ENCODE data around the gene RIOK2. TPM values are rescaled to one million over a fixed set of nuclear protein-coding genes. Genes with fewer than 3 reads are reported as not detected.
"Not testable (repeated sequence)": the region's sequence is repeated elsewhere in the genome, so short reads cannot be mapped to it uniquely, and the experiment has no call there.

RIOK2 gene
- total RNA-seq, 5 donors from 2014 or later (not counting 1 experiment from before 2014, with no cell fraction given) = 22.5 to 31.9 (median 25.1) TPM

GRCh38 chr5:97140250-97140649 is 42.8 kb downstream of the RIOK2 start:
- POLR2A ChIA-PET, H3K4me3 Mint-ChIP-seq, H3K9me3 Mint-ChIP-seq: not testable (repeated sequence)

DNA sequence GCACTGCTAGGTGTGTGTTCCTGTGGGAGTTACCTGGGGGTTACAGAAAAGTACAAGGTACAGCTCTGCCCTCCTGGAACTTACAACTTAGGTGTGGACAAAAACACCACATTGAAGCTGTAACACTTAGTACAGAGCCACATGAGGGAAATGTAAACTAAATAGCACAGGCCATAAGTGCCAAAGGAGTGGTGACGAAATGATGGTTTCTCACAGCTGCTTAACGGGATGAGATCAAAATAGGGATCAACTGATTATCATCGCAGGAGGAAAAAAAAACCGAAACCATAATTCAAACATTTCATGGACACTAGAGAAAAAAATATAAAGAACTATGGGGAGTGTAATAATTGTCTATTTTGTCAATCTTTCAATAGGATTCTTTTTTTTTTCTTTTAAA is 46.6 kb downstream of the RIOK2 start:
- Mint-ChIP-seq H3K4me3 (no peak overlapping the region), H3K4me1 (peaks cover 4 to 6% (median 6%) of the 10 kb centered on the region in 3 donors), H3K27ac (no peak overlapping the region), H3K27me3 (peaks cover 12 to 13% of the 10 kb centered on the region in 2 donors), H3K36me3 (no peaks in the 10 kb centered on the region), H3K9me3 (no peaks in the 10 kb centered on the region)
- POLR2A ChIA-PET = interaction anchor here in 1 of 2 donors (0.7 kb wide), 1 partner anchor 799 kb away, joined by 3 read pairs; no protein-coding TSS in a partner anchor
- Histone ChIP-seq H3K36me3 (ENCODE audit: control insufficient read depth in 2 of 2, extremely low read depth in 1 of 2, insufficient read depth in 1 of 2, low read length in 1 of 2) (no peaks in the 10 kb centered on the region), H3K27ac (ENCODE audit: low read length) (no peak overlapping the region), H3K4me1 (ENCODE audit: control insufficient read depth in 1 of 2, extremely low read depth in 1 of 2, insufficient read depth in 2 of 2, low read length in 2 of 2) (peaks cover 0 to 6% of the 10 kb centered on the region in 2 experiments), H3K4me3 (ENCODE audit: control insufficient read depth in 1 of 2, extremely low read depth in 1 of 2, low read length in 1 of 2) (no peak overlapping the region), H3K9me3 (no peaks in the 10 kb centered on the region), H3K27me3 (replicated peaks in 1 of 2; ENCODE audit: control insufficient read depth in 2 of 2, extremely low read depth in 1 of 2, insufficient read depth in 2 of 2, low read length in 1 of 2) (peaks cover 0 to 3% of the 10 kb centered on the region in 2 experiments)
- CTCF ChIA-PET = interaction anchor here in 1 of 2 donors (0.6 kb wide), 1 partner anchor 995 kb away, joined by 3 read pairs; no protein-coding TSS in a partner anchor
- no CpG with 5 or more reads among the region's 4 CpGs for WGBS (ENCODE audit: insufficient coverage)
- DNase-seq = no peak
- no peak for ATAC-seq (replicated peaks in 1 of 4)

More at GRCh38 chr5:97140250-97140649, 42.8 kb downstream of the RIOK2 start:
- H3K36me3 ChIP-seq (ENCODE audit: control insufficient read depth in 2 of 2, extremely low read depth in 1 of 2, insufficient read depth in 1 of 2, low read length in 1 of 2); H3K36me3 Mint-ChIP-seq; H3K4me1 Mint-ChIP-seq; H3K9me3 ChIP-seq; H3K27ac ChIP-seq (ENCODE audit: low read length); DNase-seq; H3K27ac Mint-ChIP-seq; H3K4me1 ChIP-seq (ENCODE audit: control insufficient read depth in 1 of 2, extremely low read depth in 1 of 2, insufficient read depth in 2 of 2, low read length in 2 of 2); ATAC-seq (replicated peaks in 1 of 4); H3K4me3 ChIP-seq (ENCODE audit: control insufficient read depth in 1 of 2, extremely low read depth in 1 of 2, low read length in 1 of 2); H3K27me3 ChIP-seq (replicated peaks in 1 of 2; ENCODE audit: control insufficient read depth in 2 of 2, extremely low read depth in 1 of 2, insufficient read depth in 2 of 2, low read length in 1 of 2): not testable (repeated sequence)
- CTCF ChIA-PET = interaction anchor here in 1 of 2 donors (0.5 kb wide), 1 partner anchor 1252 kb away, joined by 4 read pairs; no protein-coding TSS in a partner anchor
- H3K27me3 Mint-ChIP-seq = peaks cover 11 to 13% of the 10 kb centered on the region in 2 donors
- WGBS (ENCODE audit: insufficient coverage) = no CpG with 5 or more reads among the region's 1 CpG

DNA sequence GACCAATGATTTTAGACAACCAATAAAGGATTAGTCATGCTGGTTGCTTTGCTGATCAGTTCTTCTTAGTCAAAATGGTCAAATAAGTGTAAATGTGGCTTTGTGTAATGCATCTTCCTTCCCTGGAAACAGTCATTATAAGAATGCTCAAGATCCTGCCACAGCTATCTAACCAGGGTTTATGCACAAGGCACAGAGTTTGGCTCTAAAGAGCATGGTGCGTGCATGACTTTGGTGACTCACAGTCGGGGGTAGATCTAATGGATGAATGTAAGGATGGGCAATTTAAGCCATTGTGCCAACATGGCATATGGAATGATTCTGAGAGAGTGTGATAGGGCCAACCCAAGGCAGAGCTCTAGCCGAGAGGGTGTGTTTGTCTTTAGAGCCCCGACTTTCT is 47.2 kb downstream of the RIOK2 start:
- no peaks in the 10 kb centered on the region for H3K9me3 Mint-ChIP-seq
- CTCF ChIA-PET = no interaction called here
- Histone ChIP-seq H3K4me3 (ENCODE audit: control insufficient read depth in 1 of 2, extremely low read depth in 1 of 2, low read length in 1 of 2) (no peak overlapping the region), H3K27ac (ENCODE audit: low read length) (no peak overlapping the region), H3K36me3 (ENCODE audit: control insufficient read depth in 2 of 2, extremely low read depth in 1 of 2, insufficient read depth in 1 of 2, low read length in 1 of 2) (no peaks in the 10 kb centered on the region), H3K4me1 (ENCODE audit: control insufficient read depth in 1 of 2, extremely low read depth in 1 of 2, insufficient read depth in 2 of 2, low read length in 2 of 2) (peaks cover 0 to 6% of the 10 kb centered on the region in 2 experiments), H3K9me3 (no peaks in the 10 kb centered on the region), H3K27me3 (replicated peaks in 1 of 2; ENCODE audit: control insufficient read depth in 2 of 2, extremely low read depth in 1 of 2, insufficient read depth in 2 of 2, low read length in 1 of 2) (peaks cover 0 to 3% of the 10 kb centered on the region in 2 experiments)
- no peaks in the 10 kb centered on the region for H3K36me3 Mint-ChIP-seq
- ATAC-seq (replicated peaks in 1 of 4) (no peak), DNase-seq (no peak)
- POLR2A ChIA-PET = interaction anchor here (0.5 to 0.7 kb wide), 2 partner anchors 42 to 798 kb away, joined by 3 read pairs; no protein-coding TSS in a partner anchor
- 59% methylated on average over 2 of the region's 4 CpGs for WGBS (ENCODE audit: insufficient coverage)
- no peak overlapping the region for H3K4me3 Mint-ChIP-seq
- H3K4me1 Mint-ChIP-seq = peaks cover 4 to 6% (median 6%) of the 10 kb centered on the region in 3 donors
- no peak overlapping the region for H3K27ac Mint-ChIP-seq
- H3K27me3 Mint-ChIP-seq = peaks cover 13 to 17% of the 10 kb centered on the region in 2 donors

GRCh38 chr5:97134634-97135033 is 48.4 kb downstream of the RIOK2 start:
- DNase-seq (no peak), ATAC-seq (replicated peaks in 1 of 4) (no peak)
- H3K9me3 Mint-ChIP-seq = no peaks in the 10 kb centered on the region
- CTCF ChIA-PET = interaction anchor here (0.5 to 1.3 kb wide), 3 partner anchors 8 to 857 kb away, joined by 3 to 5 read pairs (median 3); no protein-coding TSS in a partner anchor
- 92% methylated on average over 2 of the region's 3 CpGs for WGBS (ENCODE audit: insufficient coverage)
- H3K36me3 Mint-ChIP-seq = no peaks in the 10 kb centered on the region
- H3K27me3 ChIP-seq (replicated peaks in 1 of 2; ENCODE audit: control insufficient read depth in 2 of 2, extremely low read depth in 1 of 2, insufficient read depth in 2 of 2, low read length in 1 of 2) = no peaks in the 10 kb centered on the region
- POLR2A ChIA-PET = no interaction called here
- H3K27me3 Mint-ChIP-seq = peaks cover 9 to 10% of the 10 kb centered on the region in 2 donors
- H3K4me1 Mint-ChIP-seq = peaks cover 4 to 6% (median 6%) of the 10 kb centered on the region in 3 donors
- no peak overlapping the region for H3K4me3 Mint-ChIP-seq
- H3K36me3 ChIP-seq (ENCODE audit: control insufficient read depth in 2 of 2, extremely low read depth in 1 of 2, insufficient read depth in 1 of 2, low read length in 1 of 2) = no peaks in the 10 kb centered on the region
- no peak overlapping the region for H3K4me3 ChIP-seq (ENCODE audit: control insufficient read depth in 1 of 2, extremely low read depth in 1 of 2, low read length in 1 of 2)
- no peaks in the 10 kb centered on the region for H3K9me3 ChIP-seq
- no peak overlapping the region for H3K27ac Mint-ChIP-seq
- no peak overlapping the region for H3K27ac ChIP-seq (ENCODE audit: low read length)
- H3K4me1 ChIP-seq (ENCODE audit: control insufficient read depth in 1 of 2, extremely low read depth in 1 of 2, insufficient read depth in 2 of 2, low read length in 2 of 2) = peaks cover 0 to 6% of the 10 kb centered on the region in 2 experiments

GRCh38 chr5:97133101-97133500 is 49.9 kb downstream of the RIOK2 start:
- peaks cover 4 to 6% (median 6%) of the 10 kb centered on the region in 3 donors for H3K4me1 Mint-ChIP-seq
- no peak overlapping the region for H3K27ac ChIP-seq (ENCODE audit: low read length)
- DNase-seq = no peak
- no peak overlapping the region for H3K4me3 ChIP-seq (ENCODE audit: control insufficient read depth in 1 of 2, extremely low read depth in 1 of 2, low read length in 1 of 2)
- no peak overlapping the region for H3K4me3 Mint-ChIP-seq
- no peaks in the 10 kb centered on the region for H3K27me3 ChIP-seq (replicated peaks in 1 of 2; ENCODE audit: control insufficient read depth in 2 of 2, extremely low read depth in 1 of 2, insufficient read depth in 2 of 2, low read length in 1 of 2)
- H3K27ac Mint-ChIP-seq = no peak overlapping the region
- peaks cover 2 to 6% of the 10 kb centered on the region in 2 donors for H3K27me3 Mint-ChIP-seq
- H3K36me3 ChIP-seq (ENCODE audit: control insufficient read depth in 2 of 2, extremely low read depth in 1 of 2, insufficient read depth in 1 of 2, low read length in 1 of 2) = no peaks in the 10 kb centered on the region
- no peaks in the 10 kb centered on the region for H3K9me3 ChIP-seq
- H3K36me3 Mint-ChIP-seq = no peaks in the 10 kb centered on the region
- peaks cover 0 to 6% of the 10 kb centered on the region in 2 experiments for H3K4me1 ChIP-seq (ENCODE audit: control insufficient read depth in 1 of 2, extremely low read depth in 1 of 2, insufficient read depth in 2 of 2, low read length in 2 of 2)
- CTCF ChIA-PET = interaction anchor here in 1 of 2 donors (2.1 kb wide), 1 partner anchor 28 kb away, joined by 6 read pairs; no protein-coding TSS in a partner anchor
- POLR2A ChIA-PET = no interaction called here
- no peak for ATAC-seq (replicated peaks in 1 of 4)
- H3K9me3 Mint-ChIP-seq = no peaks in the 10 kb centered on the region

DNA sequence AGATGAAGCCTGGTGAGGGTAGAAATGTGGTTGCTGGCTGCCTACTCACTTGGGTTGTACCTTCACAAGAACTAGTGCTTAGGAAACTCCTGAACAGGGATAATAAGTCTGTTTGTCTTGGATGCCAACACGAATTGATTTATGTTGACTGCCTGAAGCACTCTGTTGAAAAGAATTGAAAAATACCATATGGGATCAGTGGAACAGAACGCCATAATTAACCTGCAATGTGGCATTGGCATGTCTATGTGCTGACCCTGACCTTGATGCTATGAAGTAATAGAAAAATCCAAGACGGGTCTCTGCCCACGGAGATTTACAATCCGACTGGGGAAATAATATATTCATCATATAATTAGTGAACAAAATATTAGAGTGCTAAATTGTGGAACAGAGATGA is 51.1 kb downstream of the RIOK2 start:
- H3K4me1 Mint-ChIP-seq = peaks cover 4 to 6% (median 6%) of the 10 kb centered on the region in 3 donors
- no peaks in the 10 kb centered on the region for H3K27me3 ChIP-seq (replicated peaks in 1 of 2; ENCODE audit: control insufficient read depth in 2 of 2, extremely low read depth in 1 of 2, insufficient read depth in 2 of 2, low read length in 1 of 2)
- 50% methylated on average over 2 of the region's 5 CpGs for WGBS (ENCODE audit: insufficient coverage)

More for the DNA sequence above, 51.1 kb downstream of the RIOK2 start:
- Histone ChIP-seq H3K36me3 (ENCODE audit: control insufficient read depth in 2 of 2, extremely low read depth in 1 of 2, insufficient read depth in 1 of 2, low read length in 1 of 2) (no peaks in the 10 kb centered on the region), H3K9me3 (no peaks in the 10 kb centered on the region), H3K4me3 (ENCODE audit: control insufficient read depth in 1 of 2, extremely low read depth in 1 of 2, low read length in 1 of 2) (no peak overlapping the region), H3K4me1 (ENCODE audit: control insufficient read depth in 1 of 2, extremely low read depth in 1 of 2, insufficient read depth in 2 of 2, low read length in 2 of 2) (peaks cover 0 to 6% of the 10 kb centered on the region in 2 experiments), H3K27ac (ENCODE audit: low read length) (no peak overlapping the region)
- no peak overlapping the region for H3K4me3 Mint-ChIP-seq
- ChIA-PET CTCF (interaction anchor here (0.5 to 2.1 kb wide), 2 partner anchors 29 to 1872 kb away, joined by 4 to 6 read pairs; no protein-coding TSS in a partner anchor), POLR2A (no interaction called here)
- H3K36me3 Mint-ChIP-seq = no peaks in the 10 kb centered on the region
- H3K27me3 Mint-ChIP-seq = peaks cover 2 to 6% of the 10 kb centered on the region in 2 donors
- DNase-seq (no peak), ATAC-seq (replicated peaks in 1 of 4) (no peak)
- H3K9me3 Mint-ChIP-seq = no peaks in the 10 kb centered on the region
- H3K27ac Mint-ChIP-seq = no peak overlapping the region

Data from T-cell (primary cell).